HCT116 (cell line): ENCODE data around the gene LIMS2. TPM values are rescaled to one million over a fixed set of nuclear protein-coding genes. Genes with fewer than 3 reads are reported as not detected.

ENCODE experiments used
- ATAC-seq: fragments of 200-7000 bp; cut with Tn5 transposase; 2 replicates; pipeline ENCODE4 v1.9.1; 2020; ENCODE audit warnings: mild to moderate bottlenecking, moderate library complexity
- BruUV-seq: library from RNA; stranded (reverse); fragments of 400-500 nt; replicated peaks from 2 replicates; lab custom pipeline; 2021; lab: Mats Ljungman, UMichigan
- CTCF ChIA-PET: fragments of 300-600 bp; sonication (Branson Sonifier 250); formaldehyde crosslinking; loops from one replicate; lab custom pipeline; 2021; ENCODE audit warnings: antibody characterized with exemption; lab: Charles Lee
- POLR2A ChIA-PET: fragments of 300-600, 350-600 bp; sonication (Branson Sonifier 250); formaldehyde crosslinking; loops from one replicate; lab custom pipeline; 2021; ENCODE audit warnings: antibody characterized with exemption; lab: Charles Lee
- RAD21 ChIA-PET, 2 experiments: fragments of 300-600 bp; sonication (Branson Sonifier 250); formaldehyde crosslinking; loops; one replicate each; lab custom pipeline; 2023; ENCODE audit warnings: low total read pairs in 2 of 2; ENCODE audit not compliant: uncharacterized antibody in 2 of 2, unreplicated experiment in 2 of 2, low non-redundant PET in 1 of 2; lab: Charles Lee
- DNase-seq: peaks from one replicate; pipeline ENCODE4 v3.0.0-alpha.2; 2010; ENCODE audit warnings: low read depth, low spot score
- H2AFZ ChIP-seq: fragments of 200-600 bp; shearing (Covaris generic), sonication (generic); 2 replicates; pipeline ENCODE4 v1.6.1; 2017; ENCODE audit warnings: low read depth, mixed run types, mixed read lengths, antibody characterized with exemption, low read length; ENCODE audit not compliant: poor library complexity, severe bottlenecking
- H3K27ac ChIP-seq: 2 replicates; pipeline ENCODE4 v1.5.1; 2012; ENCODE audit warnings: low read depth, low read length
- H3K27me3 ChIP-seq: fragments of 200-600 bp; sonication (generic); 2 replicates; pipeline ENCODE4 v1.6.1; 2016; ENCODE audit warnings: mixed run types, low read length, mixed read lengths; ENCODE audit not compliant: insufficient read depth
- H3K36me3 ChIP-seq, 2 experiments: fragments of 200-500 bp in 1 of 2; fragments of 200-600 bp in 1 of 2; sonication (Bioruptor generic) in 1 of 2; sonication (generic) in 1 of 2; 2 replicates each; pipeline versions ENCODE4 v1.5.1 to v1.6.1; 2014 to 2016; ENCODE audit warnings: low read length in 2 of 2, inconsistent platforms in 1 of 2, mixed read lengths in 1 of 2, mixed run types in 1 of 2; ENCODE audit not compliant: insufficient read depth in 2 of 2, control insufficient read depth in 1 of 2
- H3K4me1 ChIP-seq, 2 experiments: fragments of 200-600 bp in 1 of 2; sonication (generic) in 1 of 2; 2 replicates each; pipeline versions ENCODE4 v1.5.1 to v1.6.1; 2012 to 2017; ENCODE audit warnings: low read length in 2 of 2, inconsistent platforms in 1 of 2, mild to moderate bottlenecking in 1 of 2, mixed read lengths in 1 of 2, mixed run types in 1 of 2, moderate library complexity in 1 of 2; ENCODE audit not compliant: insufficient read depth in 2 of 2, control insufficient read depth in 1 of 2
- H3K4me2 ChIP-seq: fragments of 200-600 bp; sonication (generic); 2 replicates; pipeline ENCODE4 v1.6.1; 2017; ENCODE audit warnings: mixed run types, low read length, mixed read lengths
- H3K4me3 ChIP-seq, 2 experiments: fragments of 200-600 bp in 1 of 2; sonication (generic) in 1 of 2; replicated peaks in 1 of 2; 2 replicates each; pipeline ENCODE4 v1.5.1; 2011 to 2016; ENCODE audit warnings: low read length in 2 of 2, control low read depth in 1 of 2, low read depth in 1 of 2, mild to moderate bottlenecking in 1 of 2, mixed read lengths in 1 of 2, mixed run types in 1 of 2
- H3K79me2 ChIP-seq: fragments of 200-600 bp; sonication (generic); 2 replicates; pipeline ENCODE4 v1.6.1; 2017; ENCODE audit warnings: mild to moderate bottlenecking, mixed run types, low read length, moderate library complexity, mixed read lengths; ENCODE audit not compliant: insufficient read depth
- H3K9ac ChIP-seq: fragments of 200-600 bp; sonication (generic); 2 replicates; pipeline ENCODE4 v1.6.1; 2016; ENCODE audit warnings: low read length, mixed read lengths
- H3K9me2 ChIP-seq: fragments of 200-600 bp; sonication (generic), shearing (Covaris generic); 2 replicates; pipeline ENCODE4 v1.6.1; 2017; ENCODE audit warnings: mixed run types, mild to moderate bottlenecking, moderate library complexity; ENCODE audit not compliant: insufficient read depth
- H3K9me3 ChIP-seq, 2 experiments: fragments of 200-500 bp in 1 of 2; fragments of 200-600 bp in 1 of 2; sonication (Bioruptor generic) in 1 of 2; sonication (generic) in 1 of 2; 2 replicates each; pipeline ENCODE4 v1.6.1; 2014 to 2017; ENCODE audit warnings: low read length in 2 of 2, mixed read lengths in 2 of 2, inconsistent platforms in 1 of 2, low read depth in 1 of 2, mild to moderate bottlenecking in 1 of 2, mixed run types in 1 of 2, moderate library complexity in 1 of 2; ENCODE audit not compliant: control insufficient read depth in 1 of 2, insufficient read depth in 1 of 2
- H4K20me1 ChIP-seq: fragments of 200-600 bp; sonication (generic), shearing (Covaris generic); 2 replicates; pipeline ENCODE4 v1.6.1; 2017; ENCODE audit warnings: mixed run types, mild to moderate bottlenecking, moderate library complexity; ENCODE audit not compliant: insufficient read depth
- CTCF ChIP-seq, 3 experiments: fragments of 200-600 bp in 1 of 3; sonication (generic) in 1 of 3; IDR thresholded peaks in 2 of 3; conservative IDR thresholded peaks in 1 of 3; 2 replicates each; pipeline ENCODE4 v1.5.1; 2012 to 2017; ENCODE audit warnings: low read depth in 2 of 3, low read length in 2 of 3, antibody characterized with exemption in 1 of 3, borderline replicate concordance in 1 of 3, control low read depth in 1 of 3, mild to moderate bottlenecking in 1 of 3, mixed read lengths in 1 of 3, mixed run types in 1 of 3, moderate library complexity in 1 of 3; ENCODE audit not compliant: insufficient read depth in 1 of 3
- EGR1 ChIP-seq: IDR thresholded peaks from 2 replicates; pipeline ENCODE4 v1.6.1; 2012; ENCODE audit warnings: low read depth
- EZH2phosphoT487 ChIP-seq: fragments of 200-600 bp; IDR thresholded peaks from 2 replicates; pipeline ENCODE4 v1.6.1; 2018; ENCODE audit warnings: antibody characterized with exemption, borderline replicate concordance
- FOSL1 ChIP-seq: IDR thresholded peaks from 2 replicates; pipeline ENCODE4 v1.6.1; 2012; ENCODE audit warnings: low read depth
- POLR2AphosphoS5 ChIP-seq: IDR thresholded peaks from 2 replicates; pipeline ENCODE4 v1.6.1; 2011; ENCODE audit warnings: mild to moderate bottlenecking, low read depth, low read length, moderate library complexity
- RAD21 ChIP-seq: IDR thresholded peaks from 2 replicates; pipeline ENCODE4 v1.6.1; 2012; ENCODE audit warnings: low read depth, mild to moderate bottlenecking
- REST ChIP-seq: IDR thresholded peaks from 2 replicates; pipeline ENCODE4 v1.6.1; 2012; ENCODE audit warnings: low read depth
- SIN3A ChIP-seq: IDR thresholded peaks from 2 replicates; pipeline ENCODE4 v1.6.1; 2012; ENCODE audit warnings: low read depth
- SP1 ChIP-seq: IDR thresholded peaks from 2 replicates; pipeline ENCODE4 v1.6.1; 2012; ENCODE audit warnings: low read depth
- ZNF274 ChIP-seq: fragments of 200-500 bp; sonication (Bioruptor generic); IDR thresholded peaks from 2 replicates; pipeline ENCODE4 v1.6.1; 2014; ENCODE audit warnings: mild to moderate bottlenecking, low read depth, low read length, inconsistent platforms
- intact Hi-C: fragments of 100-400 bp; cut with micrococcal nuclease; formaldehyde crosslinking; loops from 2 replicates; pipeline ENCODE4 v1.10.0; 2022
- total RNA-seq: library from RNA; stranded (reverse); gene quantifications from one replicate; pipeline ENCODE4 v1.2.1, GENCODE V29; 2021; ENCODE audit not compliant: unreplicated experiment
- TF ChIP-seq, protein P1 (sequence below): IDR thresholded peaks from 2 replicates; pipeline ENCODE4 v1.6.1; 2012

The LIMS2 gene
- total RNA-seq, 1 experiment from 2014 or later = 3.7 TPM

GRCh38 chr2:127609031-127609751 is 66.1 kb downstream of the LIMS2 start:
- Histone ChIP-seq H3K4me2 (no peak overlapping the region), H3K9me3 (no peaks in the 10 kb centered on the region; a peak in 1 of 4 replicates), H2AFZ (no peak overlapping the region), H3K4me3 (no peak overlapping the region), H3K36me3 (no peaks in the 10 kb centered on the region), H3K4me1 (no peaks in the 10 kb centered on the region), H3K9ac (no peak overlapping the region), H3K9me2 (no peaks in the 10 kb centered on the region), H3K27ac (no peak overlapping the region), H4K20me1 (no peaks in the 10 kb centered on the region), H3K27me3 (no peaks in the 10 kb centered on the region)
- no peak for ATAC-seq
- BruUV-seq = no TSS peak
- intact Hi-C loops = no loop called here
- ChIA-PET RAD21 (no interaction called here), CTCF (no interaction called here), POLR2A (no interaction called here)
- no peak for DNase-seq
- TF ChIP-seq POLR2AphosphoS5 = no peak
- TF ChIP-seq RAD21 = no peak
- no peak for TF ChIP-seq SP1
- TF ChIP-seq CTCF (IDR thresholded peaks at IDR 0.05 in 2 of 3, conservative IDR thresholded peaks at IDR 0.05 in 1 of 3; ENCODE audit: borderline replicate concordance in 1 of 3, insufficient read depth in 1 of 3, low read depth in 2 of 3, low read length in 2 of 3) = no peak
- no peak for TF ChIP-seq FOSL1
- TF ChIP-seq EZH2phosphoT487 = no peak
- TF ChIP-seq REST = no peak
- TF ChIP-seq, protein P1, sequence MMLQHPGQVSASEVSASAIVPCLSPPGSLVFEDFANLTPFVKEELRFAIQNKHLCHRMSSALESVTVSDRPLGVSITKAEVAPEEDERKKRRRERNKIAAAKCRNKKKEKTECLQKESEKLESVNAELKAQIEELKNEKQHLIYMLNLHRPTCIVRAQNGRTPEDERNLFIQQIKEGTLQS = no peak
- TF ChIP-seq ZNF274 = no peak
- no peak for TF ChIP-seq EGR1
- TF ChIP-seq SIN3A = no peak
- TF ChIP-seq, all 23 proteins: peak for 0
- H3K79me2 ChIP-seq = no peaks in the 10 kb centered on the region
